Mesothelial cell of epicardium (in vitro differentiated cells): ENCODE data around the gene ANKRD2. TPM values are rescaled to one million over a fixed set of nuclear protein-coding genes. Genes with fewer than 3 reads are reported as not detected.
"Not testable (repeated sequence)": the region's sequence is repeated elsewhere in the genome, so short reads cannot be mapped to it uniquely, and the experiment has no call there.

Experiments used
- DNase-seq, 2 experiments: peaks; one replicate each; pipeline ENCODE4 v3.0.0; 2021; ENCODE audit warnings: low spot score in 2 of 2; ENCODE audit not compliant: unreplicated experiment in 2 of 2
- H3K27ac Mint-ChIP-seq: 2 replicates; pipeline ENCODE4 v1.8.0; 2021; ENCODE audit warnings: mixed read lengths
- H3K27me3 Mint-ChIP-seq: 2 replicates; pipeline ENCODE4 v1.8.0; 2021; ENCODE audit warnings: low read depth, mixed read lengths
- H3K36me3 Mint-ChIP-seq: 2 replicates; pipeline ENCODE4 v1.8.0; 2021; ENCODE audit warnings: mixed read lengths
- H3K4me1 Mint-ChIP-seq: 2 replicates; pipeline ENCODE4 v1.8.0; 2021; ENCODE audit warnings: mixed read lengths
- H3K4me3 Mint-ChIP-seq: 2 replicates; pipeline ENCODE4 v1.8.0; 2021; ENCODE audit warnings: mild to moderate bottlenecking, moderate library complexity, mixed read lengths
- H3K9me3 Mint-ChIP-seq: 2 replicates; pipeline ENCODE4 v1.8.0; 2021; ENCODE audit warnings: mixed read lengths
- total RNA-seq: library from RNA; stranded (reverse); gene quantifications from 3 replicates; pipeline ENCODE4 v1.2.1, GENCODE V29; 2021
- TF ChIP-seq, protein P1 (sequence below): fragments of 200-600 bp; sonication (generic); IDR thresholded peaks from one replicate; pipeline ENCODE4 v1.5.0; 2021; ENCODE audit warnings: antibody characterized with exemption; ENCODE audit not compliant: unreplicated experiment

Gene ANKRD2
- total RNA-seq, 1 donor from 2014 or later: 0.20 TPM

DNA sequence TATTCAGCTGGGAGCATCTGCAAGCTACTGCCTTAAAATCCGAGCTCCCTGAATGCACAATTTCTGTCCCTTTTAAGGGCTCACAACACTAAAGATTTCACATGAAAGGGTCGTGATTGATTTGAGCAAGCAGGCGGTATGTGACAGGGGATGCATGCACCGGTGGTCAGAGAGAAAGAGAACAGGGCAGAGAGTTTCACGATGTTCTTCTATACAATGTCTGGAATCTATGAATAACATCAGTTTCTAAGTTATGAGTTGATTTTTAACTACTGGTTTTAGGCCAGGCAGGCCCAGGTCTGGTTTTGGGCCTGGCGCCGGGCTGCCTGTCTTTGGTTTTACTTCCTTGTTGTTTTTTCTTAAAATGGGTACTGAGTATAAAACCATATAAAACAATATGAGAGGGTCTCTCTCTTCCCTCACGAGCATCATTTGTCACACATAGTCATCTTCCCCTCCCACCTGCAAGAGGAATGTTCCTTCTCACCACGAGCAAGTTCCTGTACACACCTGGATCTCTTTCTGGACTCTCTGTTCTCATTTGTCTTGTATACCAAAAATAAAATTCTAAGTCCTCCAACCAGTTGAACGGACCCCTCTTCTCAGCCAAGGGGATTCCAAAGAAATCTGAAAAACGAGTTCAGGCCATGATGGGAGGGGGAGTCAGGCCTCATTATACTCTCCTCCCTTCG is 11.0 kb upstream of the ANKRD2 start:
- H3K9me3 Mint-ChIP-seq, DNase-seq, H3K4me3 Mint-ChIP-seq, H3K27ac Mint-ChIP-seq, H3K4me1 Mint-ChIP-seq, H3K36me3 Mint-ChIP-seq, H3K27me3 Mint-ChIP-seq: not testable (repeated sequence)

DNA sequence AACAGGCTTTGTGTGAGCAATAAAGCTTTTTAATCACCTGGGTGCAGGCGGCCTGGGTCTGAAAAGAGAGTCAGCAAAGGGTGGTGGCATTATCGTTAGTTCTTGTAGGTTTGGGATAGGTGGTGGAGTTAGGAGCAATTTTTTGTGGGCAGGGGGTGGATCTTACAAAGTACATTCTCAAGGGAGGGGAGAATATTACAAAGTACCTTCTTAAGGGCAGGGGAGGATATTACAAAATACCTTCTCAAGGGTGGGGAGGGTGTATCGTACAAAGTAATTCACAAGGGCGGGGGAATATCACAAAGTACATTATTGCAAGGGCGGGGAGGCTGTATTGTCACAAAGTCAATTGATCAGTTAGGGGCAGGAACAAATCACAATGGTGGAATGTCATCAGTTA is 10.2 kb upstream of the ANKRD2 start:
- not testable (repeated sequence) for H3K27ac Mint-ChIP-seq, H3K4me1 Mint-ChIP-seq, DNase-seq, H3K4me3 Mint-ChIP-seq, H3K27me3 Mint-ChIP-seq, H3K9me3 Mint-ChIP-seq, H3K36me3 Mint-ChIP-seq

DNA sequence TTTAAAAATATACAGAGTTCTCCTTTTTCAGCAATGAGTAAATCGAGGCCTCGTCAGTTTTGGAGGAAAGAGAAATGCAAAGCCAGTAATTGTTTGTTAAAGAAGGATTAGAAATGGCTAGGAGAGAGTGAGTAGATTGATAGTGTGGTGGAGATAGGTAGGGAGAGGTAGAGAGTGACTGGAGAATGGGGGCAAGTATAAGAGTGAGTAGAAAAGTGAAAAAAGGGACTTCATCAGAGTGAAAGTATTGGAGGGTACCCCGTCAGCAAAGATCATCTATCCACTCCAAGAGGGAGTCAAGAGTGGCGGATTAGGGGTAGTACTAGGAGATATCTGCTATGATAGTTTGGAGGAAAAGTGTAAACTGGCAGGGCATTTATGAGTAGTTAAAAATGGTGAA is 9.2 kb upstream of the ANKRD2 start:
- Mint-ChIP-seq H3K9me3 (peaks cover 9% of the 10 kb centered on the region), H3K4me1 (peaks cover 6% of the 10 kb centered on the region), H3K27me3 (no peaks in the 10 kb centered on the region), H3K27ac (no peak overlapping the region), H3K36me3 (no peaks in the 10 kb centered on the region), H3K4me3 (no peak overlapping the region)
- TF ChIP-seq, protein P1, sequence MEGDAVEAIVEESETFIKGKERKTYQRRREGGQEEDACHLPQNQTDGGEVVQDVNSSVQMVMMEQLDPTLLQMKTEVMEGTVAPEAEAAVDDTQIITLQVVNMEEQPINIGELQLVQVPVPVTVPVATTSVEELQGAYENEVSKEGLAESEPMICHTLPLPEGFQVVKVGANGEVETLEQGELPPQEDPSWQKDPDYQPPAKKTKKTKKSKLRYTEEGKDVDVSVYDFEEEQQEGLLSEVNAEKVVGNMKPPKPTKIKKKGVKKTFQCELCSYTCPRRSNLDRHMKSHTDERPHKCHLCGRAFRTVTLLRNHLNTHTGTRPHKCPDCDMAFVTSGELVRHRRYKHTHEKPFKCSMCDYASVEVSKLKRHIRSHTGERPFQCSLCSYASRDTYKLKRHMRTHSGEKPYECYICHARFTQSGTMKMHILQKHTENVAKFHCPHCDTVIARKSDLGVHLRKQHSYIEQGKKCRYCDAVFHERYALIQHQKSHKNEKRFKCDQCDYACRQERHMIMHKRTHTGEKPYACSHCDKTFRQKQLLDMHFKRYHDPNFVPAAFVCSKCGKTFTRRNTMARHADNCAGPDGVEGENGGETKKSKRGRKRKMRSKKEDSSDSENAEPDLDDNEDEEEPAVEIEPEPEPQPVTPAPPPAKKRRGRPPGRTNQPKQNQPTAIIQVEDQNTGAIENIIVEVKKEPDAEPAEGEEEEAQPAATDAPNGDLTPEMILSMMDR: no peak
- DNase-seq: no peak

DNA sequence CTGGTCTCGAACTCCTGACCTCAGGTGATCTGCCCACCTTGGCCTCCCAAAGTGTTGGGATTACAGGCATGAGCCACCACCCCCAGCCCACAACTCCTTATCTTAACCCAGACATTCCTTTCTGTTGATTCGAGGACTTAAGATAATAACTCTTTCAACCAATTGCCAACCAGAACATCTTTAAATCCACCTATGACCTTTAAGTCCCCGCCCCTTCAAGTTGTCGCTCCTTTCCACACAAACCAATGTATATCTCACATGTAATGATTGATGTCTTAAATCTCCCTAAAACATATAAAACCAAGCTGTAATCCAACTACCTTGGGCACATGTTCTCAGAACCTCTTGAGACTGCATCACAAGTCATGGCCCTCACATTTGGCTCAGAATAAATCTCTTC is 7.8 kb upstream of the ANKRD2 start:
- TF ChIP-seq, protein P1: no peak
- H3K27ac Mint-ChIP-seq: no peak overlapping the region
- peaks cover 4% of the 10 kb centered on the region for H3K36me3 Mint-ChIP-seq
- no peaks in the 10 kb centered on the region for H3K27me3 Mint-ChIP-seq
- no peak overlapping the region for H3K4me3 Mint-ChIP-seq
- H3K9me3 Mint-ChIP-seq: peaks cover 9% of the 10 kb centered on the region
- no peak for DNase-seq
- H3K4me1 Mint-ChIP-seq: peaks cover 6% of the 10 kb centered on the region

DNA sequence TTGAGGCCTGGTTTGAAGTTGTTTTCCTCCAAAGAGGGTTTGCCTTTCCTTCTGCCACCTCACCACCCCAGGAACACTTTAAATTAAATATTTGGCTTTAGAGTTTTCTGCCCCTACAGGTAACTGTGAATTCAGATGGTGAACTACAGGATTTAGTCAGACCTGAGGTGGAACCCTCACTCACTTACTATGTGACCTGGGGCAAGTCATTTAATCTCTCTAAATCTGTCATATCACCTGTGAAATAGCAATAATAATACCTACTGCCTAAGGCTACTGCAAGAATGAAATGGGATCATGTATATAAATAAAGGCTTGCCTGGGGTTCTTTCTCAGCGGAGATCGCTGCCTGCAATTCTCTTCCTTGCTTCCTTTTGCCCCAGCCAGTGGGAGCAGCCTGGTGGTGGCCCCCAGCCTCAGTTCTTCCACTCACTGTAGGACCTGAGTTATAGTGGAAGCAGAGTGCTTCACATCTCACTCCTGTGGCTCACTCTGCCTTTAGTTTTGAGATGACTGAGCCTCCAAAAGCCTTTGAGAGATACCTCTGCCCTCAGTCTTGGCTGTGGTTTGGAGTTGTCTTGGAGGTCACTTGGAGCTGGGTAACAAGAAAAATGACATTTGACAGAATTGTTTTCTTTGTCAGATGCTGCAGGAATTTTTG is 6.1 kb upstream of the ANKRD2 start:
- Mint-ChIP-seq H3K27me3 (no peaks in the 10 kb centered on the region), H3K27ac (no peak overlapping the region), H3K36me3 (peaks cover 4% of the 10 kb centered on the region), H3K4me1 (peaks cover 10% of the 10 kb centered on the region), H3K9me3 (peaks cover 9% of the 10 kb centered on the region), H3K4me3 (no peak overlapping the region)
- TF ChIP-seq, protein P1: no peak
- no peak for DNase-seq

DNA sequence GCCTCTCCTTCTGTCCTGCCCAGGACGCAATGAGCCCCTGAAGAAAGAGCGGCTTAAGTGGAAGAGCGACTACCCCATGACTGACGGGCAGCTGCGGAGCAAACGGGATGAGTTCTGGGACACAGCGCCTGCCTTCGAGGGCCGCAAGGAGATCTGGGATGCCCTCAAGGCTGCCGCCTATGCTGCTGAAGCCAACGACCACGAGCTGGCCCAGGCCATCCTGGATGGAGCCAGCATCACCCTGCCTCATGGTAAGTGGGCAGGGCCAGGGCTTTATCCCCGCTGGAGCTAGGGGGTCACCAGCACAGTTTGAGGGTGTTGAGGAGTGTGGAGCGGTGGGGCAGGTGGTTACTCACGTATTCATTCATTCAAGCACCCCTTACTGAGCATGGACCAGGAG is 4.7 kb upstream of the ANKRD2 start:
- DNase-seq: no peak
- Mint-ChIP-seq H3K36me3 (peaks cover 4% of the 10 kb centered on the region), H3K9me3 (peaks cover under 1% of the 10 kb centered on the region), H3K4me3 (no peak overlapping the region), H3K27me3 (no peaks in the 10 kb centered on the region), H3K27ac (no peak overlapping the region), H3K4me1 (peaks cover 21% of the 10 kb centered on the region)
- TF ChIP-seq, protein P1: no peak
